Activated B cell treated with CpG ODN at 0.5 μM for 24 hours (primary cell): ENCODE results near the gene WDR91. TPM values are rescaled to one million over a fixed set of nuclear protein-coding genes. Genes with fewer than 3 reads are reported as not detected.

Experiments used
- ATAC-seq: fragments of 200-7000 bp; cut with Tn5 transposase; one replicate; pipeline ENCODE4 v1.10.0; 2021; ENCODE audit warnings: low read depth, mild to moderate bottlenecking, moderate library complexity
- CTCF ChIA-PET: fragments of 350-600 bp; sonication (Branson Sonifier 250); formaldehyde crosslinking; loops from one replicate; lab custom pipeline; 2021; ENCODE audit warnings: antibody characterized with exemption; lab: Charles Lee
- POLR2A ChIA-PET: fragments of 350-600 bp; sonication (Branson Sonifier 250); formaldehyde crosslinking; loops from one replicate; lab custom pipeline; 2021; ENCODE audit warnings: antibody characterized with exemption; lab: Charles Lee
- DNase-seq: peaks from one replicate; pipeline ENCODE4 v3.0.0; 2022
- H3K27ac Mint-ChIP-seq: one replicate; pipeline ENCODE4 v1.8.0; 2020; ENCODE audit warnings: mixed read lengths
- H3K27me3 Mint-ChIP-seq: one replicate; pipeline ENCODE4 v1.8.0; 2021; ENCODE audit warnings: mixed read lengths
- H3K36me3 Mint-ChIP-seq: one replicate; pipeline ENCODE4 v1.8.0; 2021; ENCODE audit warnings: low read depth, mixed read lengths
- H3K4me1 Mint-ChIP-seq: one replicate; pipeline ENCODE4 v1.8.0; 2021; ENCODE audit warnings: mixed read lengths
- H3K4me3 Mint-ChIP-seq: one replicate; pipeline ENCODE4 v1.8.0; 2020; ENCODE audit warnings: mild to moderate bottlenecking, mixed read lengths
- H3K9me3 Mint-ChIP-seq: one replicate; pipeline ENCODE4 v1.8.0; 2020; ENCODE audit warnings: mixed read lengths
- CTCF ChIP-seq: fragments of 200-600 bp; IDR thresholded peaks from one replicate; pipeline ENCODE4 v1.8.0; 2022; ENCODE audit warnings: antibody characterized with exemption, mild to moderate bottlenecking
- intact Hi-C: fragments of 100-400 bp; cut with micrococcal nuclease; formaldehyde crosslinking; loops from one replicate; pipeline ENCODE4 v1.15.1; 2024
- total RNA-seq: library from RNA; stranded (reverse); gene quantifications from 2 replicates; pipeline ENCODE4 v1.2.3, GENCODE V29; 2022

WDR91 gene
- total RNA-seq, 1 donor from 2014 or later, result 60.1 TPM

- H3K36me3 Mint-ChIP-seq, result peaks cover 78% of the 10 kb centered on the region
- H3K27me3 Mint-ChIP-seq, result no peaks in the 10 kb centered on the region
- POLR2A ChIA-PET, result interaction anchor here (4.2 kb wide), 1 partner anchor 12 kb away, joined by 18 read pairs; the partner anchor contains the start of gene CYREN
- intact Hi-C loops, result no loop called here
- CTCF ChIA-PET, result no interaction called here
- no peak overlapping the region for H3K27ac Mint-ChIP-seq
- DNase-seq (no peak), ATAC-seq (no peak)
- no peak overlapping the region for H3K4me3 Mint-ChIP-seq
- no peak for TF ChIP-seq CTCF
- peaks cover 22% of the 10 kb centered on the region for H3K9me3 Mint-ChIP-seq
- peaks cover 19% of the 10 kb centered on the region for H3K4me1 Mint-ChIP-seq
Measured at GRCh38 chr7:135181929-135182678, 29.2 kb downstream of the WDR91 start.

GRCh38 chr7:135181261-135181928, 29.9 kb downstream of the WDR91 start:
- peaks cover 22% of the 10 kb centered on the region for H3K9me3 Mint-ChIP-seq
- peaks cover 75% of the 10 kb centered on the region for H3K36me3 Mint-ChIP-seq
- ATAC-seq, result no peak
- no peak for TF ChIP-seq CTCF
- no peak overlapping the region for H3K27ac Mint-ChIP-seq
- peaks cover 12% of the 10 kb centered on the region for H3K4me1 Mint-ChIP-seq
- intact Hi-C loops, result no loop called here
- CTCF ChIA-PET, result interaction anchor here (1.2 to 1.3 kb wide), 2 partner anchors 10 to 31 kb away, joined by 3 read pairs; no protein-coding TSS in a partner anchor
- no peaks in the 10 kb centered on the region for H3K27me3 Mint-ChIP-seq
- H3K4me3 Mint-ChIP-seq, result no peak overlapping the region
- POLR2A ChIA-PET, result interaction anchor here (4.2 kb wide), 1 partner anchor 11 kb away, joined by 18 read pairs; the partner anchor contains the start of gene CYREN
- no peak for DNase-seq

GRCh38 chr7:135180122-135180521, 31.2 kb downstream of the WDR91 start:
- no peak for TF ChIP-seq CTCF
- Mint-ChIP-seq H3K9me3 (peaks cover 22% of the 10 kb centered on the region), H3K27ac (no peak overlapping the region), H3K4me3 (no peak overlapping the region), H3K27me3 (no peaks in the 10 kb centered on the region), H3K36me3 (peaks cover 65% of the 10 kb centered on the region), H3K4me1 (no peaks in the 10 kb centered on the region)
- ChIA-PET CTCF (interaction anchor here (0.8 to 1.2 kb wide), 3 partner anchors 9 to 100 kb away, joined by 3 read pairs; no protein-coding TSS in a partner anchor), POLR2A (interaction anchor here (1.0 to 4.2 kb wide), 3 partner anchors 8 to 31 kb away, joined by 5 to 18 read pairs (median 14); partner anchors contain the start of genes CYREN and WDR91)
- ATAC-seq, result no peak
- intact Hi-C loops, result no loop called here
- DNase-seq, result no peak

- intact Hi-C loops, result loop anchor here (10.0 kb wide), 1 partner anchor 485 kb away; the partner anchor contains the start of gene STMP1
- TF ChIP-seq CTCF, result no peak
- CTCF ChIA-PET, result interaction anchor here (0.8 to 1.0 kb wide), 2 partner anchors 10 to 101 kb away, joined by 3 read pairs; no protein-coding TSS in a partner anchor
- H3K36me3 Mint-ChIP-seq, result peaks cover 58% of the 10 kb centered on the region
- no peak overlapping the region for H3K27ac Mint-ChIP-seq
- ATAC-seq, result no peak
- no peaks in the 10 kb centered on the region for H3K27me3 Mint-ChIP-seq
- H3K9me3 Mint-ChIP-seq, result peaks cover 22% of the 10 kb centered on the region
- POLR2A ChIA-PET, result interaction anchor here (0.6 to 4.2 kb wide), 6 partner anchors 9 to 193 kb away, joined by 3 to 18 read pairs (median 4); partner anchors contain the start of genes AGBL3, CYREN and WDR91
- H3K4me3 Mint-ChIP-seq, result no peak overlapping the region
- no peak for DNase-seq
- H3K4me1 Mint-ChIP-seq, result no peaks in the 10 kb centered on the region
Measured at GRCh38 chr7:135179321-135179925, 31.9 kb downstream of the WDR91 start.
